SU-DHL-6 (cell line): ENCODE data around the gene STK33.

Source experiments
- H2AFZ ChIP-seq: fragments of 200-600 bp; sonication (generic); 2 replicates; pipeline ENCODE4 v1.6.1; 2014; ENCODE audit warnings: low read depth, mild to moderate bottlenecking, moderate library complexity, mixed read lengths, antibody characterized with exemption, low read length; ENCODE audit not compliant: severe bottlenecking
- H3F3A ChIP-seq: fragments of 200-600 bp; shearing (Covaris generic); 2 replicates; pipeline ENCODE4 v1.6.0; 2016; ENCODE audit warnings: antibody characterized with exemption, mild to moderate bottlenecking; ENCODE audit not compliant: insufficient read depth
- H3K27ac ChIP-seq: fragments of 200-600 bp; sonication (generic); 2 replicates; pipeline ENCODE4 v1.5.1; 2016; ENCODE audit warnings: low read depth, mild to moderate bottlenecking, low read length, moderate library complexity, mixed read lengths
- H3K27me3 ChIP-seq: fragments of 200-600 bp; sonication (generic), shearing (Covaris generic); 2 replicates; pipeline ENCODE4 v1.6.0; 2014; ENCODE audit warnings: mild to moderate bottlenecking, low read length
- H3K36me3 ChIP-seq: fragments of 200-600 bp; sonication (generic); 2 replicates; pipeline ENCODE4 v1.6.1; 2014; ENCODE audit warnings: mild to moderate bottlenecking, low read length, mixed read lengths
- H3K4me2 ChIP-seq: fragments of 300-600, 200-600 bp; shearing (Covaris generic), sonication (generic); 2 replicates; pipeline ENCODE4 v1.6.0; 2014; ENCODE audit warnings: low read length, low read depth, mild to moderate bottlenecking; ENCODE audit not compliant: poor library complexity, severe bottlenecking
- H3K4me3 ChIP-seq: fragments of 200-600 bp; sonication (generic); 2 replicates; pipeline ENCODE4 v1.5.1; 2014; ENCODE audit warnings: antibody characterized with exemption, low read length, mild to moderate bottlenecking, mixed read lengths; ENCODE audit not compliant: insufficient read depth, poor library complexity, severe bottlenecking
- H3K79me2 ChIP-seq: fragments of 200-600 bp; sonication (generic); 2 replicates; pipeline ENCODE4 v1.6.1; 2014; ENCODE audit warnings: mild to moderate bottlenecking, low read length, moderate library complexity; ENCODE audit not compliant: insufficient read depth
- H3K9ac ChIP-seq: fragments of 200-600 bp; sonication (generic); 2 replicates; pipeline ENCODE4 v1.7.0; 2014; ENCODE audit warnings: mild to moderate bottlenecking, low read length
- H3K9me2 ChIP-seq: fragments of 200-600 bp; sonication (generic); replicated peaks from 2 replicates; pipeline ENCODE4 v1.6.1; 2014; ENCODE audit warnings: low read length; ENCODE audit not compliant: insufficient read depth
- H3K9me3 ChIP-seq: fragments of 200-600 bp; sonication (generic); 2 replicates; pipeline ENCODE4 v1.6.1; 2014; ENCODE audit warnings: low read length, mixed read lengths; ENCODE audit not compliant: insufficient read depth
- H4K20me1 ChIP-seq: fragments of 200-600 bp; sonication (generic); 2 replicates; pipeline ENCODE4 v1.6.1; 2014; ENCODE audit warnings: low read depth, mild to moderate bottlenecking, antibody characterized with exemption, low read length, moderate library complexity, mixed read lengths
- CTCF ChIP-seq: fragments of 200-600 bp; sonication (generic); IDR thresholded peaks from one replicate; pipeline ENCODE4 v1.5.1; 2017; ENCODE audit warnings: antibody characterized with exemption, mild to moderate bottlenecking, low read length, moderate library complexity; ENCODE audit not compliant: insufficient read depth, poor library complexity, severe bottlenecking
- EZH2phosphoT487 ChIP-seq: fragments of 200-600 bp; sonication (generic), shearing (Covaris generic); conservative IDR thresholded peaks from 2 replicates; pipeline ENCODE4 v1.6.1; 2018; ENCODE audit warnings: mild to moderate bottlenecking, antibody characterized with exemption, low read length, moderate library complexity, mixed read lengths

The STK33 gene

GRCh38 chr11:8373519-8374432, 220.3 kb downstream of the STK33 start:
- H3K36me3 ChIP-seq = no peaks in the 10 kb centered on the region
- no peaks in the 10 kb centered on the region for H3K27me3 ChIP-seq
- H3K9me3 ChIP-seq = no peaks in the 10 kb centered on the region
- no peak overlapping the region for H2AFZ ChIP-seq
- no peak overlapping the region for H3K27ac ChIP-seq
- H4K20me1 ChIP-seq = no peaks in the 10 kb centered on the region
- no peak overlapping the region for H3K9ac ChIP-seq
- H3K4me2 ChIP-seq = no peak overlapping the region
- no peak for TF ChIP-seq CTCF
- TF ChIP-seq EZH2phosphoT487 = no peak
- no peaks in the 10 kb centered on the region for H3F3A ChIP-seq
- no peaks in the 10 kb centered on the region for H3K9me2 ChIP-seq
- no peak overlapping the region for H3K4me3 ChIP-seq
- no peaks in the 10 kb centered on the region for H3K79me2 ChIP-seq

GRCh38 chr11:8372641-8373381, 221.2 kb downstream of the STK33 start:
- Histone ChIP-seq H2AFZ (no peak overlapping the region), H3K27ac (no peak overlapping the region), H3K4me2 (no peak overlapping the region), H3K9me2 (no peaks in the 10 kb centered on the region), H3K4me3 (no peak overlapping the region), H3K79me2 (no peaks in the 10 kb centered on the region), H3K9me3 (no peaks in the 10 kb centered on the region), H3K36me3 (no peaks in the 10 kb centered on the region), H3K9ac (no peak overlapping the region), H4K20me1 (no peaks in the 10 kb centered on the region), H3K27me3 (no peaks in the 10 kb centered on the region), H3F3A (no peaks in the 10 kb centered on the region)
- TF ChIP-seq CTCF (no peak), EZH2phosphoT487 (no peak)

- Histone ChIP-seq H3K9me3 (no peaks in the 10 kb centered on the region), H3K4me3 (no peak overlapping the region), H4K20me1 (no peaks in the 10 kb centered on the region), H3K4me2 (no peak overlapping the region), H3K9ac (no peak overlapping the region), H2AFZ (no peak overlapping the region), H3F3A (no peaks in the 10 kb centered on the region), H3K36me3 (no peaks in the 10 kb centered on the region), H3K27ac (no peak overlapping the region), H3K27me3 (no peaks in the 10 kb centered on the region), H3K79me2 (no peaks in the 10 kb centered on the region), H3K9me2 (no peaks in the 10 kb centered on the region)
- TF ChIP-seq CTCF (no peak), EZH2phosphoT487 (no peak)
Observed at GRCh38 chr11:8371516-8371884, 222.5 kb downstream of the STK33 start.
